HG03025 (cell line): ENCODE data around the gene CLIC4.
"Not testable (repeated sequence)": the region's sequence is repeated elsewhere in the genome, so short reads cannot be mapped to it uniquely, and the experiment has no call there.

ENCODE experiments used
- ATAC-seq: cut with Tn5 transposase; IDR thresholded peaks from one replicate; pipeline ENCODE4 v1.9.1; 2021; ENCODE audit warnings: mild to moderate bottlenecking, moderate library complexity; ENCODE audit not compliant: unreplicated experiment, low FRiP score

Gene CLIC4

GRCh38 chr1:24717887-24718650, 27.2 kb upstream of the CLIC4 start:
- ATAC-seq, result no peak

GRCh38 chr1:24720152-24720551, 25.1 kb upstream of the CLIC4 start:
- no peak for ATAC-seq

DNA sequence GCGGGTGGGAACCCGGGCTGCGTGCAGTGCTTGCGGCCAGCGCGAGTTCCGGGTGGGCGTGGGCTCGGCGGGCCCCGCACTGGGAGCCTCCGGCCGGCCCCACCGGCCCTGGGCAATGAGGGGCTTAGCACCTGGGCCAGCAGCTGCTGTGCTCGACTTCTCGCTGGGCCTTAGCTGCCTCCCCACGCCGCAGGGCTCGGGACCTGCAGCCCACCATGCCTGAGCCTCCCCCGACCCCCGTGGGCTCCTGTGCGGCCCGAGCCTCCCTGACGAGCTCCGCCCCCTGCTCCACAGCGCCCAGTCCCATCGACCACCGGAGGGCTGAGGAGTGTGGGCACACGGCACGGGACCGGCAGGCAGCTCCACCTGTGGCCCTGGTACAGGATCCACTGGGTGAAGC, 23.7 kb upstream of the CLIC4 start:
- ATAC-seq, result no peak

DNA sequence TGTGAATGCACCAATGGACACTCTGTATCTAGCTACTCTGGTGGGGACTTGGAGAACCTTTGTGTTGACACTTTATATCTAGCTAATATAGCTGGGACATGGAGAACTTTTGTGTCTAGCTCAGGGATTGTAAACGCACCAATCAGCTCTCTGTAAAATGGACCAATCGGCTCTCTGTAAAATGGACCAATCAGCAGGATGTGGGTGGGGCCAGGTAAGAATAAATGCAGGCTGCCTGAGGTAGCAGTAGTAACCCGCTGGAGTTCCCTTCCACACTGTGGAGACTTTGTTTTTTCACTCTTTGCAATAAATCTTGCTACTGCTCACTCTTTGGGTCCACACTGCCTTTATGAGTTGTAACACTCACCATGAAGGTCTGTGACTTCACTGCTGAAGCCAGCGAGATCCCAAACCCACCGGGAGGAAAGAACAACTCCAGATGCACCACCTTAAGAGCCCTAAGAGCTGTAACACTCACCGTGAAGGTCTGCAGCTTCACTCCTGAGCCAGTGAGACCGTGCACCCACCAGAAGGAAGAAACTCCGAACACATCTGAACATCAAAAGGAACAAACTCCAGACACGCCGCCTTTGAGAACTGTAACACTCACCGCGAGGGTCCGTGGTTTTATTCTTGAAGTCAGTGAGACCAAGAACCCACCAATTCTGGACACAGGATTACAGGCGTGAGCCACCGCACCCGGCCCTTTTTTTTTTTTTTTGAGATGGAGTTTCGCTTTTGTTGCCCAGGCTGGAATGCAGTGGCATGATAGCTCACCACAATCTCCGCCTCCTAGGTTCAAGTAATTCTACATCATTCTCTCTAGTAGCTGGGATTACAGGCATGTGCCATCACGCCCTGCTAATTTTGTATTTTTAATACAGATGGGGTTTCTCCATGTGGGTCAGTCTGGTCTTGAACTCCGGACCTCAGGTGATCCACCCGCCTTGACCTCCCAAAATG, 22.9 kb upstream of the CLIC4 start:
- not testable (repeated sequence) for ATAC-seq

DNA sequence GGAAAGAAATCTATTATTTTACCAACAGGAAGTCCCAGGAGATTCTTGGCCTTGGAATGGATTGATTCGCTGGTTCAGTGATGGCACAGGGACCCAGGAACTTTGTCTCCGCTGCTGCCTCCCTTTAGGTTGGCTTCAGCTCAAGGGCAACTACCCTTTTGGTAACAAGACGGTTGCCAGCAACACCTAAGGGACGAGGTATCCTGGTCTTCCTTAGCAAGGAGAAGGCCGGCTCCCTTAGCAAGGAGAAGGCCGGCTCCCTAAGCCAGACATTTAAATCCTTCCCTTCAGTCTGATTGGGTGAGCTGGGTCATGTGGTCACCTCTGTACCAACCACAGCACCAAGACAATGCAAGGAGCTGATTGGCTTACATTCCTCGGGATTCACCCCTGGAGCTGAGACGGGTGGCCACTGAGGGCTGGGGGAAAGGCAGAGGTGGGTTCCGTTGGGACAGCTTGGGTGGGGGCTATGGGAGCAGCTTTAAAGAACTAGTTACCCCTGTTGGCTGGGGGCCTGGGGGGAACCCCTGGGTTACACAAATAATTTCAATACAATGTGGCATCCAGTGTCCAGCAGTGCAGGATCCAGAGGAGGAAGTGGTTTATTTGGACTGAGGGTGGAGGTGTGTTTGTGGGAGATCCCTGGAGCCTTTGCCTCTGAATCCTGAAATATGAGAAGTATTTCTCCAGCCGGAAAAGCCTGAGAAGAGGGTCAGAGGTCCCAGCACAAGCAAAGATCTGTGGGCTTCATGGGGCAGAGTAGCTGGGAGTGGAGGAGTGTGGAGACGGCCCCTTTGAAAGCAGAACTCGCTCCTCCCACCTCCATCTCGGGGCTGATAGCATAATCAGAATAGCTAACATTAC, 20.7 kb upstream of the CLIC4 start:
- ATAC-seq, result no peak

- no peak for ATAC-seq
Measured at GRCh38 chr1:24725209-24725651, 20.0 kb upstream of the CLIC4 start.

GRCh38 chr1:24726741-24727140, 18.5 kb upstream of the CLIC4 start:
- no peak for ATAC-seq

GRCh38 chr1:24727501-24728216, 17.6 kb upstream of the CLIC4 start:
- ATAC-seq, result no peak

DNA sequence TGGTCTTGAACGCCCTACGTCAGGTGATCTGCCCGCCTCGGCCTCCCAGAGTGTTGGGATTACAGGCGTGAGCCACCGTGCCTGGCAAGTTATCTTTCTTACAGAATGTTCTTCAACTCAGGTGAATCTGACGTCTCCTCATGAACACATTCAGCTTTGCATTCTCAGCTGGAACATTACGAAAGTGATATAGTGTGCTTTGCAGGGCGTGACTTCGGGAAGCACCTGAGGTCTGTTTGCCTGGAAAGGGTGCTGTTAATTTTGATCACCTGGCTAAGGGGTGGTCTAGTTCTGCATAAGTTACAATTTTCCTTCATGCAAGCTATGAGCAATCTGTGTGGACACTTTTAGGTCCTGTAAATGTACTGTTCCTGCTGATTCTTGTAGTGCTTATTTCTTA, 16.3 kb upstream of the CLIC4 start:
- ATAC-seq, result no peak

GRCh38 chr1:24732186-24732885, 12.9 kb upstream of the CLIC4 start:
- ATAC-seq, result no peak

- not testable (repeated sequence) for ATAC-seq
Measured at GRCh38 chr1:24733342-24733741, 11.9 kb upstream of the CLIC4 start.

GRCh38 chr1:24735156-24735508, 10.1 kb upstream of the CLIC4 start:
- no peak for ATAC-seq

DNA sequence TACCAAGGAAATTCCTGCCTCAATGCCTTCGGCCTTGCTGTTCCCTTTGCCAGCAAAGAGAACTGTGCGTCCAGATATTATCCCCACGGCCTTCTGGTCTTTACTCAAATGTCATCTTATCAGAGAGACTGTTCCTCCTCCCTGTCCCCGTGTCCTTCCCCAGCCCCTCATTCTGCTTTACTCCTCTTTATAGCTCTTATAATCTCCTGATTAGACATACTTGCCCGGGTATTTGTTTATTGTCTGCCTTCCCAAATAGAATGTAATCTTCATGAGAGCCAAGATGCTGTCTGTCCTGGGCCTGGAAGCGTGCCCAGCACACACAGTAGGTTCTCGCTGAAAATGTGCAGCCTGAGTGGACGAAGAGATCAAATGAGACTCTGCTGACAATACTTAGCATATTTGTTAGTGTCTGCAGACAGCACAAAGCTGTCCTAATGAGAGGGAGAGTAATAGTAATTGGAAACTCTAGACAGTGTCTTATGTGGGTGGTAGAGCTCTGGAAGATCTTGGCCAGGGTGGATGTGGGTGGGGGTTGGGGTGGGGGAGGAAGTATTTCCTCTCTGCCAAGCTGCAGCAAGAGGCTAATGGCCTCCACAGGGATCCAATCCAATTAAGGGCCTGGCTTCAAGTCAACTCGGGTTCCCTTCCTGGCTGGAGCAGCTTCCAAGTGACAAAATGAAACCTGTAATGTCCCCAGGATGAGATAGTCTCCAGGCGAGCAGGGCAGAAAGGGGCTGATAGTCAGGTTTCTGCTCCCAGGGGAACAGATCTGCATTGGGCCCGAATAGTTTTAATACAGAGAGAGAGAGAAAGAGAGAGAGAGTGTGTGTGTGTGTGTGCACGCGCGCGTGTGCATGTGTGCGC, 9.5 kb upstream of the CLIC4 start:
- no peak for ATAC-seq

DNA sequence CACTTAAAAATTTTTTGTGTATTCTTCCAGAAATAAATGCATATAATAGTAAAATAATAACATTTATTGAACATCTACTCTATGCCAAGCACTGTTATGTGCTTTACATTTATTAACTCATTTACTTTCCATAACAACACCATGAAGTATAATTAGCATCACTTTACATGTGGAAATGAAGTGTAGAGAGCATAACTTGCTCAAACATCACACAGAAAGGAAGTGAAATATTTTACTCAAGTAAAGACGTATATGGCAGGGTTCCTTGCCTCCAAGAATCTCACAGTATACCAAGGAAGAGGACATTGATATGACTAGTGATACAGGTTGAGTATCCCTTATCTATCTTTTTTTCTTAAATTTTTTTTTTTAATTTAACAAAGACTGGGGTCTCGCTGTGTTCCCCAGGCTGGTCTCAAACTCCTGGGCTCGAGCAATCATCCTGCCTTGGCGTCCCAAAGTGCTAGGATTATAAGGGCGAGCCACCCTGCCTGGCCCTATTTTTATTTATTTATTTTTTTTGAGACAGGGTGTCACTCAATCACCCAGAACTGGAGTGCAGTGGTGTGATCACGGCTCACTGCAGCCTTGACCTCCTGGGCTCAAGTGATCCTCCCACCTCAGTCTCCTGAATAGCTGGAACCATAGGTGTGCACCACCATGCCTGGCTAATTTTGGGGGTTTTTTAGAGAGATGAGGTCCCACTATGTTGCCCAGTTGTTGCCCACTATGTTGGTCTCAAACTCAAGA, 7.7 kb upstream of the CLIC4 start:
- ATAC-seq, result no peak

- no peak for ATAC-seq
Measured at GRCh38 chr1:24739241-24739640, 6.0 kb upstream of the CLIC4 start.

GRCh38 chr1:24742090-24742938, 2.9 kb upstream of the CLIC4 start:
- no peak for ATAC-seq
